ENCODE results near the gene GLRX. TPM values are rescaled to one million over a fixed set of nuclear protein-coding genes. Genes with fewer than 3 reads are reported as not detected.
"Not testable (repeated sequence)": the region's sequence is repeated elsewhere in the genome, so short reads cannot be mapped to it uniquely, and the experiment has no call there.

The GLRX gene
- polyA plus RNA-seq, 1 donor (not counting 4 experiments of a cell fraction or from before 2014, with no cell fraction given), result 15.6 TPM

- dilution Hi-C loops (cut with MboI; ENCODE audit: extremely low pct_ligation_motif_present, low sequenced_read_pairs), result no loop called here
- H3K4me1 ChIP-seq (ENCODE audit: control insufficient read depth, extremely low read depth, insufficient read depth, low read length), result peaks cover 11% of the 10 kb centered on the region
- H3K4me2 ChIP-seq (ENCODE audit: control insufficient read depth, extremely low read depth, insufficient read depth, low read depth, low read length), result no peak overlapping the region
- H4K20me1 ChIP-seq (ENCODE audit: control insufficient read depth, extremely low read depth, insufficient read depth, low read length), result no peaks in the 10 kb centered on the region
- H3K79me2 ChIP-seq (ENCODE audit: control insufficient read depth, insufficient read depth, low read length), result no peaks in the 10 kb centered on the region
- no peaks in the 10 kb centered on the region for H3K9me3 ChIP-seq (ENCODE audit: control insufficient read depth, low read depth, low read length)
- no peak for FAIRE-seq
- no peak for DNase-seq (ENCODE audit: low read depth, low spot score)
- H3K9ac ChIP-seq (ENCODE audit: control insufficient read depth, extremely low read depth, insufficient read depth, low read length), result no peak overlapping the region
- no peaks in the 10 kb centered on the region for H3K36me3 ChIP-seq (ENCODE audit: control insufficient read depth in 2 of 2, extremely low read depth in 1 of 2, insufficient read depth in 2 of 2, low read length in 2 of 2)
- no peaks in the 10 kb centered on the region for H3K27me3 ChIP-seq (ENCODE audit: control insufficient read depth, extremely low read depth, insufficient read depth, low read length)
- H3K27ac ChIP-seq (ENCODE audit: control insufficient read depth, insufficient read depth, low read length), result no peak overlapping the region
- no peak overlapping the region for H3K4me3 ChIP-seq (ENCODE audit: control insufficient read depth in 2 of 3, extremely low read depth in 1 of 3, insufficient read depth in 2 of 3, low read depth in 1 of 3, low read length in 3 of 3)
- no peak for TF ChIP-seq CTCF (optimal IDR thresholded peaks at IDR 0.05 in 1 of 3, IDR thresholded peaks at IDR 0.05 in 1 of 3, conservative IDR thresholded peaks at IDR 0.05 in 1 of 3; ENCODE audit: extremely low read depth in 1 of 3, insufficient read depth in 2 of 3, low read length in 3 of 3)
- no peak overlapping the region for H2AFZ ChIP-seq (ENCODE audit: control insufficient read depth, low read length)
- no peaks in the 10 kb centered on the region for H3K9me1 ChIP-seq (ENCODE audit: control insufficient read depth, extremely low read depth, insufficient read depth, low read length)
These were observed 7.3 kb downstream of the GLRX start for GRCh38 chr5:95815155-95815729.

GRCh38 chr5:95813035-95813434, 9.5 kb downstream of the GLRX start:
- H3K4me3 ChIP-seq (ENCODE audit: control insufficient read depth in 2 of 3, extremely low read depth in 1 of 3, insufficient read depth in 2 of 3, low read depth in 1 of 3, low read length in 3 of 3); DNase-seq (ENCODE audit: low read depth, low spot score); H3K36me3 ChIP-seq (ENCODE audit: control insufficient read depth in 2 of 2, extremely low read depth in 1 of 2, insufficient read depth in 2 of 2, low read length in 2 of 2); H3K9me1 ChIP-seq (ENCODE audit: control insufficient read depth, extremely low read depth, insufficient read depth, low read length); H3K79me2 ChIP-seq (ENCODE audit: control insufficient read depth, insufficient read depth, low read length); H3K9me3 ChIP-seq (ENCODE audit: control insufficient read depth, low read depth, low read length); dilution Hi-C loops (cut with MboI; ENCODE audit: extremely low pct_ligation_motif_present, low sequenced_read_pairs); FAIRE-seq; H3K4me2 ChIP-seq (ENCODE audit: control insufficient read depth, extremely low read depth, insufficient read depth, low read depth, low read length); H3K9ac ChIP-seq (ENCODE audit: control insufficient read depth, extremely low read depth, insufficient read depth, low read length); H3K27ac ChIP-seq (ENCODE audit: control insufficient read depth, insufficient read depth, low read length); H3K27me3 ChIP-seq (ENCODE audit: control insufficient read depth, extremely low read depth, insufficient read depth, low read length); H4K20me1 ChIP-seq (ENCODE audit: control insufficient read depth, extremely low read depth, insufficient read depth, low read length); H2AFZ ChIP-seq (ENCODE audit: control insufficient read depth, low read length): not testable (repeated sequence)
- H3K4me1 ChIP-seq (ENCODE audit: control insufficient read depth, extremely low read depth, insufficient read depth, low read length), result peaks cover 21% of the 10 kb centered on the region

- H3K27ac ChIP-seq (ENCODE audit: control insufficient read depth, insufficient read depth, low read length), result no peak overlapping the region
- H3K36me3 ChIP-seq (ENCODE audit: control insufficient read depth in 2 of 2, extremely low read depth in 1 of 2, insufficient read depth in 2 of 2, low read length in 2 of 2), result no peaks in the 10 kb centered on the region
- H3K4me1 ChIP-seq (ENCODE audit: control insufficient read depth, extremely low read depth, insufficient read depth, low read length), result peaks cover 21% of the 10 kb centered on the region
- H3K9me3 ChIP-seq (ENCODE audit: control insufficient read depth, low read depth, low read length), result no peaks in the 10 kb centered on the region
- no peak overlapping the region for H3K4me2 ChIP-seq (ENCODE audit: control insufficient read depth, extremely low read depth, insufficient read depth, low read depth, low read length)
- H4K20me1 ChIP-seq (ENCODE audit: control insufficient read depth, extremely low read depth, insufficient read depth, low read length), result no peaks in the 10 kb centered on the region
- no peaks in the 10 kb centered on the region for H3K79me2 ChIP-seq (ENCODE audit: control insufficient read depth, insufficient read depth, low read length)
- dilution Hi-C loops (cut with MboI; ENCODE audit: extremely low pct_ligation_motif_present, low sequenced_read_pairs), result no loop called here
- DNase-seq (ENCODE audit: low read depth, low spot score) (no peak), FAIRE-seq (no peak)
- H3K9ac ChIP-seq (ENCODE audit: control insufficient read depth, extremely low read depth, insufficient read depth, low read length), result no peak overlapping the region
- H3K27me3 ChIP-seq (ENCODE audit: control insufficient read depth, extremely low read depth, insufficient read depth, low read length), result no peaks in the 10 kb centered on the region
- TF ChIP-seq EZH2 (IDR thresholded peaks at IDR 0.05; ENCODE audit: low read length) (no peak), CTCF (optimal IDR thresholded peaks at IDR 0.05 in 1 of 3, IDR thresholded peaks at IDR 0.05 in 1 of 3, conservative IDR thresholded peaks at IDR 0.05 in 1 of 3; ENCODE audit: extremely low read depth in 1 of 3, insufficient read depth in 2 of 3, low read length in 3 of 3) (no peak)
- H3K9me1 ChIP-seq (ENCODE audit: control insufficient read depth, extremely low read depth, insufficient read depth, low read length), result no peaks in the 10 kb centered on the region
- no peak overlapping the region for H2AFZ ChIP-seq (ENCODE audit: control insufficient read depth, low read length)
- H3K4me3 ChIP-seq (ENCODE audit: control insufficient read depth in 2 of 3, extremely low read depth in 1 of 3, insufficient read depth in 2 of 3, low read depth in 1 of 3, low read length in 3 of 3), result no peak overlapping the region
These were observed 10.5 kb downstream of the GLRX start for GRCh38 chr5:95812074-95812471.

- H4K20me1 ChIP-seq (ENCODE audit: control insufficient read depth, extremely low read depth, insufficient read depth, low read length); H2AFZ ChIP-seq (ENCODE audit: control insufficient read depth, low read length); H3K9ac ChIP-seq (ENCODE audit: control insufficient read depth, extremely low read depth, insufficient read depth, low read length); H3K4me2 ChIP-seq (ENCODE audit: control insufficient read depth, extremely low read depth, insufficient read depth, low read depth, low read length); DNase-seq (ENCODE audit: low read depth, low spot score); H3K9me1 ChIP-seq (ENCODE audit: control insufficient read depth, extremely low read depth, insufficient read depth, low read length); H3K36me3 ChIP-seq (ENCODE audit: control insufficient read depth in 2 of 2, extremely low read depth in 1 of 2, insufficient read depth in 2 of 2, low read length in 2 of 2); H3K9me3 ChIP-seq (ENCODE audit: control insufficient read depth, low read depth, low read length); H3K79me2 ChIP-seq (ENCODE audit: control insufficient read depth, insufficient read depth, low read length); H3K27ac ChIP-seq (ENCODE audit: control insufficient read depth, insufficient read depth, low read length); H3K27me3 ChIP-seq (ENCODE audit: control insufficient read depth, extremely low read depth, insufficient read depth, low read length); H3K4me3 ChIP-seq (ENCODE audit: control insufficient read depth in 2 of 3, extremely low read depth in 1 of 3, insufficient read depth in 2 of 3, low read depth in 1 of 3, low read length in 3 of 3); FAIRE-seq; dilution Hi-C loops (cut with MboI; ENCODE audit: extremely low pct_ligation_motif_present, low sequenced_read_pairs): not testable (repeated sequence)
- H3K4me1 ChIP-seq (ENCODE audit: control insufficient read depth, extremely low read depth, insufficient read depth, low read length), result peaks cover 21% of the 10 kb centered on the region
These were observed 11.0 kb downstream of the GLRX start for GRCh38 chr5:95811461-95812073.
